Muscle of leg (tissue), 11 donors: ENCODE data around the gene SERINC3. TPM values are rescaled to one million over a fixed set of nuclear protein-coding genes. Genes with fewer than 3 reads are reported as not detected.
"Not testable (repeated sequence)": the region's sequence is repeated elsewhere in the genome, so short reads cannot be mapped to it uniquely, and the experiment has no call there.

Experiments used
- DNase-seq: peaks from one replicate; pipeline ENCODE4 v3.0.0; 2013
- H3K27ac ChIP-seq: one replicate; pipeline ENCODE4 v1.5.1; 2013; ENCODE audit warnings: mild to moderate bottlenecking, low read length, control low read depth
- H3K27me3 ChIP-seq: one replicate; pipeline ENCODE4 v1.6.1; 2013; ENCODE audit warnings: low read length; ENCODE audit not compliant: control insufficient read depth, insufficient read depth
- H3K36me3 ChIP-seq: one replicate; pipeline ENCODE4 v1.6.1; 2013; ENCODE audit warnings: low read length; ENCODE audit not compliant: control insufficient read depth, insufficient read depth
- H3K4me1 ChIP-seq: one replicate; pipeline ENCODE4 v1.6.1; 2013; ENCODE audit warnings: low read length; ENCODE audit not compliant: control insufficient read depth, insufficient read depth
- H3K4me3 ChIP-seq: one replicate; pipeline ENCODE4 v1.5.1; 2013; ENCODE audit warnings: low read length, control low read depth
- H3K9me3 ChIP-seq: replicated peaks from 2 replicates; pipeline ENCODE4 v1.6.1; 2013; ENCODE audit warnings: low read depth, low read length; ENCODE audit not compliant: control insufficient read depth
- WGBS: methylation state at CpG from one replicate; pipeline ENCODE4 v1.1.5; 2013; ENCODE audit warnings: missing lambda C conversion rate; ENCODE audit not compliant: insufficient coverage; 5-methylcytosine and 5-hydroxymethylcytosine counted together
- polyA plus RNA-seq, 8 donors: library from polyadenylated mRNA; unstranded; fragments of 120-200 nt; gene quantifications; one replicate each; pipeline versions ENCODE4 v1.2.1 to v1.2.3, GENCODE V29; 2013; ENCODE audit warnings: inconsistent platforms in 1 of 8, low replicate concordance in 1 of 8; ENCODE audit not compliant: insufficient read length in 8 of 8, insufficient read depth in 1 of 8
- total RNA-seq: library from RNA; stranded (reverse); fragments of 120-200 nt; gene quantifications from one replicate; pipeline ENCODE4 v1.2.4, GENCODE V29; 2013

The SERINC3 gene
- total and polyA plus RNA-seq, 9 donors: 27.5 to 50.0 (median 43.0) TPM

DNA sequence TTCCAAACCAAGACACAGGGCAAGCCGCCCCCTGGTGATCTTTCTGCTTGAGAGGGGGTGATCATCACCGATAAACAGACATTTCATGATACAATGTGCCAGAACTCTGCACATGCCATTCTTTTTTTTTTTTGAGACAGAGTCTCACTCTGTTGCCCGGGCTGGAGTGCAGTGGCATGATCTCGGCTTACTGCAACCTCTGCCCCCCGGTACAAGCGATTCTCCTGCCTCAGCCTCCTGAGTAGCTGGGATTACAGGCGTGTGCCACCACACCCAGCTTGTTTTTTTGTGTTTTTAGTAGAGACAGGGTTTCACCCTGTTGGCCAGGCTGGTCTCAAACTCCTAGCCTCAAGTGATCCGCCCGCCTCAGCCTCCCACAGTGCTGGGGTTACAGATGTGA lies 49.6 kb downstream of the SERINC3 start:
- not testable (repeated sequence) for DNase-seq, H3K36me3 ChIP-seq, H3K4me3 ChIP-seq, H3K27me3 ChIP-seq, H3K9me3 ChIP-seq, H3K27ac ChIP-seq
- 72% methylated on average over 6 of the region's 9 CpGs for whole genome bisulfite sequencing
- peaks cover 10% of the 10 kb centered on the region for H3K4me1 ChIP-seq

DNA sequence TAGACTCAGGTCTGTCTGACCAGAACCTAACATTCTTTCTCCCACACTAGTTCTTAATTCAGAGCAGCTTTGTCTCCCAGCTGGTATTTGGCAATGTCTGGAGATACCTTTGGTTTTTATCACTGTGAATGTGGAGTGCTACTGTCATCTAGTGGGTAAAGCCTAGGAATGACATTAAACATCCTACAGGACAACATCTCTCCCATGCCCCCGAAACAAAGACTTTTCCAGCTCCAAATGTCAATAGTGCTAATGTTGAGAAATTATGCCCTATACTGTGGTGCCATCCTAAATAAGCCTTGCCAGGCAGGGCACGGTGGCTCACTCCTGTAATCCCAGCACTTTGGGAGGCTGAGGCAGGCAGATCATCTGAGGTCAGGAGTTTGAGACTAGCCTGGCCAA lies 50.4 kb downstream of the SERINC3 start:
- 71% methylated on average over 1 of the region's 2 CpGs for WGBS
- Histone ChIP-seq H3K27me3 (peaks cover 5% of the 10 kb centered on the region), H3K4me1 (peaks cover 10% of the 10 kb centered on the region), H3K4me3 (no peak overlapping the region), H3K27ac (no peak overlapping the region), H3K36me3 (no peaks in the 10 kb centered on the region), H3K9me3 (no peaks in the 10 kb centered on the region)
- no peak for DNase-seq

DNA sequence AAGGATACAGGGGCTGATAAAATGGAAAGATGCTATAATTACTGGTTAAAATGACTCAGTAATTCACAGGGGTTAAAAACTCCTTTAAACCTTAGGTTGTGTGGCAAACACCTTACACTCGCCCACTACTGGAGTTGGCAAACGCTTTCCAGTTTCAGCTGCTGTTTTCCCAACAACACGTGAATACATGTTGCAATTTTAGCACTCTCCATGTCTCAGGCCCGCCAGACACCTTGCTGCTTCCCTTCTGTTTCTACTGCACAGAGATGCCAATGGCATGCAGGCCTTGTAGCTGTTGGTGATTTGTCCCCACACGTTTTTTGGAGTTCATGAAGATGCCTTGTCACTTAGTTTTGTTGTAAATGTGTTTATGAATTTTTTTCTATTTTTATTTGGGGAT lies 51.5 kb downstream of the SERINC3 start:
- Histone ChIP-seq H3K36me3 (no peaks in the 10 kb centered on the region), H3K4me3 (no peak overlapping the region), H3K27me3 (peaks cover 5% of the 10 kb centered on the region), H3K4me1 (peaks cover 4% of the 10 kb centered on the region), H3K9me3 (no peaks in the 10 kb centered on the region), H3K27ac (no peak overlapping the region)
- no peak for DNase-seq
- WGBS: 82% methylated on average over 3 of the region's 5 CpGs

DNA sequence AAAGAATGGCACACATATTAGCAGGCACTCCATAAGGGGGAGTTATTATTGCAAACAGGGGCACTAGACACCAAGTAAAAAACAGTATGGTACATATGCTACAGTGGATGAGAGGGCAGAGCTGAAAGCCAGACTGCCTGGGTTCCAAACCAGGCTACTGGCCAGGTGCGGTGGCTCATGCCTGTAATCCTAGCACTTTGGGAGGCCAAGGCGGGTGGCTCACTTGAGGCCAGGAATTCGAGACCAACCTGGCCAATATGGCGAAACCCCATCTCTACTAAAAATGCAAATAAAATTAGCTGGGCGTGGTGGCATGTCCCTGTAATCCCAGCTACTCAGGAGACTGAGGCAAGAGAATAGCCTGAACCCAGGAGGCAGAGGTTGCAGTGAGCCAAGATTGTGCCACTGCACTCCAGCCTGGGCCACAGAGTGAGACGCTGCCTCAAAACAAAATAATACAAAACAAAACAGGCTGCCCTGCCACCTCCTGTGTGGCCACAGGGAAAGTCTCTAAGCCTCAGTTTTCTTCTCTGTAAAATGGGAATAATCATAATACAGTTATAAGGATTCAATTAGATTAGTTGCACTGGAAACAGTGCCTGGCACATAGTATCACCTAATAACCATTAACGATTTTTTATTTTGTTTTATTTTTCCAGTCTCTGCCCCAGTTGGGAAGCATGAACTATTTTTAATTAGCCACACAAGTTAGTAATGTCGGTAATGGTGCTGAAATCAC lies 53.7 kb downstream of the SERINC3 start:
- H3K27ac ChIP-seq: no peak overlapping the region
- 83% methylated on average over 5 of the region's 8 CpGs for WGBS

DNA sequence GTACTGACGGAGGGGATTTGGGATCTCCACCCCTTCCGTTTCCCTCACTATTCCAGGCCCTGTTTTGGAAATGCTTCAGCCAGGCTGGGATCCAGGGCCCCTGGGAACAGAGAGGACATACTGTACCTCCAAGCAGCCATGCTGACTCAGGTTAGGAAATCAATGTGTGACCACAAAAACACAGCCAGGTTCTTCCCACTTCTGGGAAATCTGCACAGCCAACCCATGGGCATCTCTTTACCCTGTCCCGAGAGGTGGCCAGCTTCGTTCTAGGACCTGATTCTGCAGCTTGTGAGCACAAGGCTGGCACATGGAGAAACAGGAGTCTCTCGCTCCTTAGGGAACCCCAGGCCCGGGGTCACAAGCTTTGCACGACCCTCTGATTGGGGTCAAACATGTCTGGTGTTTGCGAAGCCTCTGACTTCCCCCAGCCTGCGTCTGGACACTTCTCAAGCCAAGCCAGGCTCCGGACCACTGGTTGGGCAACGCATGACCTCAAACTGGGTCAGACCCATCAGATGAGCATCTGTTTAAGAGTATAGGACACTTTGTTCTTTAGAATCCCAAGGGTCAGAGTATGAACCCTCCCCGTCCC lies 54.5 kb downstream of the SERINC3 start:
- no peaks in the 10 kb centered on the region for H3K9me3 ChIP-seq
- no peak for DNase-seq
- no peaks in the 10 kb centered on the region for H3K4me1 ChIP-seq
- WGBS: 49% methylated on average over 9 of the region's 12 CpGs
- H3K27me3 ChIP-seq: peaks cover 5% of the 10 kb centered on the region
- no peak overlapping the region for H3K4me3 ChIP-seq
- no peaks in the 10 kb centered on the region for H3K36me3 ChIP-seq
- H3K27ac ChIP-seq: no peak overlapping the region

More for the DNA sequence above, 53.7 kb downstream of the SERINC3 start:
- no peak overlapping the region for H3K4me3 ChIP-seq
- no peak for DNase-seq
- H3K4me1 ChIP-seq: no peaks in the 10 kb centered on the region
- no peaks in the 10 kb centered on the region for H3K9me3 ChIP-seq
- H3K36me3 ChIP-seq: no peaks in the 10 kb centered on the region
- peaks cover 5% of the 10 kb centered on the region for H3K27me3 ChIP-seq

DNA sequence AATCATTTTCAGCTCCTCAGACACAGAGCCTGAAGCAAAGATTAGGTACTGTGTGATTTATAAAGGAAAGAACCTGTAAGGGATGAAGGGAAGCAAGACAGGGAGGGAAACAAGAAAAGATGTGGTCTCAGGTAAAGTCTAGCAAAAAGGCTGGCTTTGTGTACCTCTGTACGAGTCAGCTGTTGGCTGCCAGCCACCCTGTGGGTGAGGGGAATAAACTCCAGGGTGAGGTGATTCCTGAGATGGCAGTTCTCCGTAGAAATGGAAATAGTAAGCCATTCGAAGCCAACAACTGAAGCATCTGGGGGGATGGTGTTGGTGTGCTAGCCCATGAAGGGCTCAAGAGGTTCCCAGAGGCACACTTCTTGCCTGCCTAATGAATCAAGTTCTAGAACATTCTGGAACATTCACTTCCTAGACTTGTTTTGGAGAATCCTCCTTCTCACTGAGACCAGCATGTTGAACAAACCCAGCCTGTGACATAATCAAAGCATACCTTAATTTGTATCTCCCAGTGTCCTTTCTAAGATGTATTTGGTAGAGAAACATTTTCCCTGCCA lies 56.8 kb downstream of the SERINC3 start:
- H3K27me3 ChIP-seq: peaks cover 5% of the 10 kb centered on the region
- no peak overlapping the region for H3K4me3 ChIP-seq
- no peak overlapping the region for H3K27ac ChIP-seq
- H3K4me1 ChIP-seq: no peaks in the 10 kb centered on the region
- WGBS: 49% methylated on average over 3 of the region's 3 CpGs
- no peaks in the 10 kb centered on the region for H3K36me3 ChIP-seq
- no peak for DNase-seq
- no peaks in the 10 kb centered on the region for H3K9me3 ChIP-seq

DNA sequence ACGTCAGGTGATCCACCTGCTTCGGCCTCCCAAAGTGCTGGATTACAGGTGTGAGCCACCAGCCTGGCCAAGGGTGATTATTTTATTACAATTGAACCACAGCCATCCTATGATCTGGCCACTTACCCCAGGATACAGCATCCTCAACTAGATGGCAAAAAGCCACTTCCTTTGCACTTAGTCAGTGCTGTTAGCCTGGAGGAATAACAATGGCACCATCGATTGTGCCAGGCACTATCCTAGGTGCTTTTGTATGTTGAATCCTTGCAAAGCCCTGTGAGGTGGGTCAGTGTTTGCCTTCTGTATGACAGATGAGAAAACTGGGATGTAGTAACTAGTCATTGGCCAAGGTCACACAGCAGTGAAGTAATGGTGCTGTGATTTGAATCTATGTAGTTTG lies 57.4 kb downstream of the SERINC3 start:
- DNase-seq: no peak
- Histone ChIP-seq H3K36me3 (no peaks in the 10 kb centered on the region), H3K4me1 (no peaks in the 10 kb centered on the region), H3K27ac (no peak overlapping the region), H3K9me3 (no peaks in the 10 kb centered on the region), H3K4me3 (no peak overlapping the region), H3K27me3 (peaks cover 5% of the 10 kb centered on the region)
- 85% methylated on average over 2 of the region's 3 CpGs for WGBS

DNA sequence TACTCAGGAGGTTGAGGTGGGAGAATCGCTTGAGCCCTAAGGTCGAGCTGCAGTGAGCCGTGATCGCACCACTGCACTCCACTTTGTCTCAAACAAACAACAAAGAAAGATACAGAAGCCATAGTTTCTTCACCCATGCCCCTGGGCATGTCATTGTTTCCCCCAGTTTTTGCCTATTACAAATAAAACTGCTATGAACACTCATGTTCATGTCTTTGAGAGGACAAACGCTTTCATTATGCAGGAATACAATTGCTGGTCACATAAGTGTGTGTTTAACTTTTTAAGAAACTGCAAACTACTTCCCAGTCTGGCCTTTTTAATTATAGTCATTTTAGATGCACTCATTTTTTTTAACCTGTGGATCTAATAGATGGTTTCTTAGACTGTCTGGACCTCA lies 58.4 kb downstream of the SERINC3 start:
- peaks cover 5% of the 10 kb centered on the region for H3K27me3 ChIP-seq

DNA sequence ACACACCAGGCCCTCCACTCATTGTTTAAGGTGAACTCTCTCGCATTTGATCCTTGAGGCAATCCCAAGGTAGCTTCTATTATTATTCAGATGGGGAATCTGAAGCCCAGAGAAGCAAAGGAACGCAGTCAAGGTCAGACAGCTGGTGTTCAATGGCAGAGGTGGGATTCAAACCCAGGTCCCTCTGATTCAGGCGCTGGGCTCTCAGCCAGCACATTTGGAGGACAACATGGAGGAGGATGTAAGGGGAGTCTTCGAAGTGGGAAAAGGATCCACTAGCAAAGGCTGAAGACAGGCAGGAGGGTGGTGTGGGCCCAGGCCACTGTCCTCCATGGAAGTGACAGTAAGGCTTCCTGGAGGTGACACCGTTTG lies 60.1 kb downstream of the SERINC3 start:
- no peak overlapping the region for H3K4me3 ChIP-seq
- H3K4me1 ChIP-seq: no peaks in the 10 kb centered on the region
- H3K27me3 ChIP-seq: no peaks in the 10 kb centered on the region
- no peak for DNase-seq
- 69% methylated on average over 3 of the region's 5 CpGs for WGBS
- no peak overlapping the region for H3K27ac ChIP-seq
- no peaks in the 10 kb centered on the region for H3K9me3 ChIP-seq
- no peaks in the 10 kb centered on the region for H3K36me3 ChIP-seq

More for the DNA sequence above, 58.4 kb downstream of the SERINC3 start:
- Histone ChIP-seq H3K36me3 (no peaks in the 10 kb centered on the region), H3K4me3 (no peak overlapping the region), H3K27ac (no peak overlapping the region), H3K9me3 (no peaks in the 10 kb centered on the region), H3K4me1 (no peaks in the 10 kb centered on the region)
- DNase-seq: no peak
- 80% methylated on average over 3 of the region's 5 CpGs for WGBS

DNA sequence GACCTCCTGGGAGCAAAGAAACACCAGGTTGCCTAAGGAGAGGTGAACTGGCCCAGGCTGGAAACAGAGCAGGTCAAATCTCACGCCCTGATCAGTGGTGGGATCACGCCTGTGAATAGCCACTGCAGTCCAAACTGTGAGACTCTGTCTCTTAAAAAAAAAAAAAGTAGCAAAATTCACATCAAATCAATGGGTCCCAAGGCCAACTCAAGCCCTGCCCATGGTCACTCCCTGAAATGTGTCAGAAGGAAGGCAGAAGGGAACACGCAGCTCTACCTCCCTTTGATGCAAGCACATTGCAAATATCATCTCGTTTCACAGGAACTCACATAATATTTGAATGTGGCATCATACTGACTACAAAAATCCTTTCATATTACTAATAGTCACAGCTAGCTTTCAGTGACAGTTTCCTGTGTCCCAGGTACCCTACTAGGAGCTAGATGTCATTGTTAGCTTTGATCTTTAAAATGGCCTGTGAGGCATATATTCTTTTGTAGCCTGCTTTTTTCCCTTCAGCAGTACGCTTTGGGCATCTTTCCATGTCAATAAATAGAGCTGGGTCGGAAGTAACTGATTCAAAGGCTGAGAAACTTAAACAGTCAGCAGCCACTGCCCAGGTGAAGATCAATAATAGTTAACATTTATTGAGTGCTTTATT lies 60.6 kb downstream of the SERINC3 start:
- no peaks in the 10 kb centered on the region for H3K4me1 ChIP-seq
- WGBS: 54% methylated on average over 2 of the region's 6 CpGs

More for the DNA sequence above, 60.6 kb downstream of the SERINC3 start:
- Histone ChIP-seq H3K27ac (no peak overlapping the region), H3K27me3 (no peaks in the 10 kb centered on the region), H3K36me3 (no peaks in the 10 kb centered on the region), H3K4me3 (no peak overlapping the region), H3K9me3 (no peaks in the 10 kb centered on the region)
- no peak for DNase-seq
